ENCODE measurements around the gene USP31.

- TF ChIP-seq CTCF (IDR thresholded peaks at IDR 0.05): no peak
- TF ChIP-seq POLR2A (IDR thresholded peaks at IDR 0.05): no peak
Observed at GRCh38 chr16:23092072-23092800, 57.0 kb downstream of the USP31 start.

All from right lobe of liver (tissue), 4 donors.